HG02938 (cell line): ENCODE results near the gene PROSER2.
"Not testable (repeated sequence)": the region's sequence is repeated elsewhere in the genome, so short reads cannot be mapped to it uniquely, and the experiment has no call there.

Source experiments
- ATAC-seq: cut with Tn5 transposase; IDR thresholded peaks from one replicate; pipeline ENCODE4 v1.9.1; 2021; ENCODE audit warnings: mild to moderate bottlenecking, moderate library complexity; ENCODE audit not compliant: unreplicated experiment

Gene PROSER2

GRCh38 chr10:11835061-11835460 lies 11.9 kb downstream of the PROSER2 start:
- no peak for ATAC-seq

GRCh38 chr10:11835704-11836103 lies 12.5 kb downstream of the PROSER2 start:
- ATAC-seq, result no peak

GRCh38 chr10:11837372-11838161 lies 14.4 kb downstream of the PROSER2 start:
- no peak for ATAC-seq

GRCh38 chr10:11838298-11838852 lies 15.2 kb downstream of the PROSER2 start:
- no peak for ATAC-seq

- ATAC-seq, result no peak
Observed at GRCh38 chr10:11841375-11841774, 18.2 kb downstream of the PROSER2 start.

GRCh38 chr10:11842411-11842810 lies 19.3 kb downstream of the PROSER2 start:
- ATAC-seq, result no peak

- no peak for ATAC-seq
Observed at GRCh38 chr10:11845113-11845512, 22.0 kb downstream of the PROSER2 start.

GRCh38 chr10:11846542-11846941 lies 23.4 kb downstream of the PROSER2 start:
- ATAC-seq, result no peak

GRCh38 chr10:11849277-11849676 lies 26.1 kb downstream of the PROSER2 start:
- no peak for ATAC-seq

GRCh38 chr10:11849911-11850310 lies 26.8 kb downstream of the PROSER2 start:
- no peak for ATAC-seq

- no peak for ATAC-seq
Observed at GRCh38 chr10:11851910-11852309, 28.8 kb downstream of the PROSER2 start.

GRCh38 chr10:11852637-11853036 lies 29.5 kb downstream of the PROSER2 start:
- ATAC-seq, result not testable (repeated sequence)

- ATAC-seq, result no peak
Observed at GRCh38 chr10:11853468-11853867, 30.3 kb downstream of the PROSER2 start.

- ATAC-seq, result no peak
Observed at GRCh38 chr10:11854301-11854700, 31.1 kb downstream of the PROSER2 start.

- ATAC-seq, result no peak
Observed at GRCh38 chr10:11856089-11856488, 32.9 kb downstream of the PROSER2 start.

GRCh38 chr10:11856678-11857077 lies 33.5 kb downstream of the PROSER2 start:
- no peak for ATAC-seq

GRCh38 chr10:11858093-11858492 lies 34.9 kb downstream of the PROSER2 start:
- ATAC-seq, result no peak

- ATAC-seq, result no peak
Observed at GRCh38 chr10:11861341-11861740, 38.2 kb downstream of the PROSER2 start.

- ATAC-seq, result no peak
Observed at GRCh38 chr10:11861811-11862428, 38.8 kb downstream of the PROSER2 start.

- ATAC-seq, result peak; percentile 97
Observed at GRCh38 chr10:11863353-11864109, 40.4 kb downstream of the PROSER2 start.

- no peak for ATAC-seq
Observed at GRCh38 chr10:11864727-11865126, 41.6 kb downstream of the PROSER2 start.
